ENCODE measurements around the gene GMEB2.
"Not testable (repeated sequence)": the region's sequence is repeated elsewhere in the genome, so short reads cannot be mapped to it uniquely, and the experiment has no call there.

GMEB2 gene

GRCh38 chr20:63611646-63612045 lies 15.3 kb downstream of the GMEB2 start:
- FAIRE-seq = no peak

DNA sequence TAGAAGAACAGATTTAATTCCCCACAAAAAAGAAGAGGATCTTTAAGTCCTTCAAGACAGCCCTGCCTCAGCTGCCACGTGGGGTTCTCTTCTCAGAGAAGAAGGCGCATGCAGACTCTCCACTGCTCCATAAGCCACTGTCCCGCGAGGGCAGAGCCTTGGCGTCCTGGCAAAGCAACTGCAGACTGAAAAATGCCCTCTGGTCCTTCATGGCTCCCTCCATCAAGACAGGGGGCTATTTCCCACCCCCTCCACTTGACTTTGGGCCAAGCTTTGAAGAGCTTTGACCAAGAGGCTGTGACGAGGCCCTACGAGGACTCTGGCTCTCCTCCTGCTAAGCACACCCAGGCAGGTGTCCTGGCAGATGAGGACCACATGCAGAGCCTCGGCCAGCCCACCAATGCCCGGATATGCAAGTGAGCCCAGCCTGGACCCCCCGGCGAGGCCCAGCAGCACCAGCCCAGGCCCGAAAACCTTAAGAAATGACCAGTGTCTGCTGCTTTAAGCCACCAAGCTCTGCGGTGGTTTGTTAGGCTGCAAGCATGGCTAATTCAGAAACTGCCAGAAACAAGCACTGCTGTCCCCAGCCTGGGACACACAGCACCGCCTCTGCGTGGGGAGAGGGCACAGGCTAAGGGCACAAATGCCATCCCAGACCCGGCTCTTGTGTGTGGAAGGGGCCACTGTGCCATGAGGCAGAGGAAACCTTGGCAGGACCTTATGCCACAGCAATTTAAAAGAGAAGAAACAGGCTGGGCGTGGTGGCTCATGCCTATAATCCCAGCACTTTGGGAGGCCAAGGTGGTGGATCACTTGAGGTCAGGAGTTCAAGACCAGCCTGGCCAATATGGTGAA lies 16.1 kb downstream of the GMEB2 start:
- FAIRE-seq = no peak

- no peak for FAIRE-seq
These were observed 20.2 kb downstream of the GMEB2 start for GRCh38 chr20:63606686-63607085.

- no peak for FAIRE-seq
These were observed 24.6 kb downstream of the GMEB2 start for GRCh38 chr20:63602321-63602720.

- FAIRE-seq = not testable (repeated sequence)
These were observed 25.2 kb downstream of the GMEB2 start for GRCh38 chr20:63601679-63602078.

- FAIRE-seq = no peak
These were observed 27.4 kb downstream of the GMEB2 start for GRCh38 chr20:63599396-63600050.

- no peak for FAIRE-seq
These were observed 28.2 kb downstream of the GMEB2 start for GRCh38 chr20:63598479-63599395.

DNA sequence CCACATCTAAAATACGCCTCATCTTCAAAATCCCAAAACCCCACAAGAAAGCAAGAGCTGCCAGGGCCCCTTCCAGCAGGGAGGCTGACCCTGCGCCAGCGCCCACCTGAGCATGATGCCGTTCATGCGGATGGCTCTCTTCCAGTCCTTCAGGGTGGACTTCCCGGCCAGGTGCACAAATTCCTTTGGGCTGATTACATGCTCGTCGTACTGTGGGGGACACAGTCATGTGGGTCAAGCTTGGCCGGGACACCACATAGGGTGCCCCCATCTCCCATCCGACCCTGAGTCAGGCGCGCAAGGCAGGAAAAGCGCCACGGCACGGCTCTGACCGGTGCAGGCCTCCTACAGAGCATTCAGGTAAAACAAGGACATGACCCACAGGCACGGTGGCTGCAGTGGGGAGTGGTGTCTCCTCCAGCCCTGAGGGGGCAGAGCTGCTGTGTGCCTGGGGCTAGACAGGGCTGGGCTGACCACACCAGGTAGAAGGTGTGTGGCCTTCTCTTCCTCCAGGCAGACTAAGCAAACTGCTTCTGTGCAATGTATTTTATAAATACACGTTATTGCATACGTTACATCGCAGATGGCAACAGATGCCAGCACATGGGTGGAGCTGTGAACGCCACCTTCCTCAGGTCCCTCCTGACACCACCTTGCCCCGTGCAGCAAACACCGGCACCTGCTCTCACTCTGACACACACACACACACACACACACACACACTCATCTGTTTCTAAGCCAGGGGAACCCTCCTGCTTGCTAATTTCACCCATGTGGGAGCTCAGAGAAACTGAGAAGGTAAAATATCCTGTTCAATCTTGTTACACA lies 29.0 kb downstream of the GMEB2 start:
- no peak for FAIRE-seq

GRCh38 chr20:63596423-63596822 lies 30.5 kb downstream of the GMEB2 start:
- FAIRE-seq = no peak

- no peak for FAIRE-seq
These were observed 31.3 kb downstream of the GMEB2 start for GRCh38 chr20:63595416-63596127.

GRCh38 chr20:63594043-63594561 lies 32.8 kb downstream of the GMEB2 start:
- FAIRE-seq = no peak

DNA sequence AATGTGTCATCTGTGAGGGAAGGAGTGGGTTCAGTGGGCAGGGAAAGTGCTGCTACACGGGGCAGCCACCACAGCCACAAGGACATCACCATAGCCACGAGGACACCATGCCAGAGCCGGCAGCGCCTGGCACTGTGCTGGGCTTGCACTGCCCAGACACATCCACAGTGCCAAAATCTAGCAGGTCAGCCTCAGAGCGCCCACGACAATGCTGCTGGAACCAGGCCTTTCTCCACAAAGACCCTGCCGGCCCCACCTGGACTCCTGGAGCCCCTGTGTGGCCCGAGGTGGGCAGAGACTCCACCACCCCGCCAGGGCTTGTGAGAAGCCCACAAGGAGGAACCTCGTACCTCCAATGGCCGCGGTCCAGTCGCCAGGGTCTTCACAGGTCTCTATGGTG lies 34.2 kb downstream of the GMEB2 start:
- FAIRE-seq = no peak

DNA sequence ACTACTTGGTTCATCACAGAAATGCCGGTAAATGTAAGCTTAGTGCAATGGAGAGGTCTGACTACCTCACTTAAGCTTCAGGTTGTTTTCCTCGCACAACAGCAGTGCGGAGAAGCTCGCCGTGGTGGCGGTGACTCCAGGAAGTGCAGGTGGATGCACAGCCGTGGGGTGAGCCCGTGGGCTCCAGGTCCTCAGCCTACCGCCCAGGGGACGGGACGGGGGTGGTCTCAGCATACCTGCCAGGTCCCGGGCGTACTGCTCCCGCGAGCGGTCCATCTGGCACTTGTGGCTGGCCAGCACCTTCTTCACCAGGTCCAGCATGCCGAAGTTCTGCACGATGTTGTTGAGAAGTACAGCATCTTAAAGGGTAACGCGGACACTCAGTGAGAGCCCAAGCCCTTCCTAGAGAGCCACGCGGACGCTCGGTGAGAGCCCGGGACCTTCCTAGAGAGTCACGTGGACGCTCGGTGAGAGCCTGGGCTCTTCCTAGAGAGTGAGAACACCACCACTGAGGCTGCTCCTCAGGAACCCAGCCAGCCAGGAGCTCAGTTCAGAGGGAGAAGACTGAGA lies 35.0 kb downstream of the GMEB2 start:
- no peak for FAIRE-seq

GRCh38 chr20:63591147-63591533 lies 35.8 kb downstream of the GMEB2 start:
- no peak for FAIRE-seq

DNA sequence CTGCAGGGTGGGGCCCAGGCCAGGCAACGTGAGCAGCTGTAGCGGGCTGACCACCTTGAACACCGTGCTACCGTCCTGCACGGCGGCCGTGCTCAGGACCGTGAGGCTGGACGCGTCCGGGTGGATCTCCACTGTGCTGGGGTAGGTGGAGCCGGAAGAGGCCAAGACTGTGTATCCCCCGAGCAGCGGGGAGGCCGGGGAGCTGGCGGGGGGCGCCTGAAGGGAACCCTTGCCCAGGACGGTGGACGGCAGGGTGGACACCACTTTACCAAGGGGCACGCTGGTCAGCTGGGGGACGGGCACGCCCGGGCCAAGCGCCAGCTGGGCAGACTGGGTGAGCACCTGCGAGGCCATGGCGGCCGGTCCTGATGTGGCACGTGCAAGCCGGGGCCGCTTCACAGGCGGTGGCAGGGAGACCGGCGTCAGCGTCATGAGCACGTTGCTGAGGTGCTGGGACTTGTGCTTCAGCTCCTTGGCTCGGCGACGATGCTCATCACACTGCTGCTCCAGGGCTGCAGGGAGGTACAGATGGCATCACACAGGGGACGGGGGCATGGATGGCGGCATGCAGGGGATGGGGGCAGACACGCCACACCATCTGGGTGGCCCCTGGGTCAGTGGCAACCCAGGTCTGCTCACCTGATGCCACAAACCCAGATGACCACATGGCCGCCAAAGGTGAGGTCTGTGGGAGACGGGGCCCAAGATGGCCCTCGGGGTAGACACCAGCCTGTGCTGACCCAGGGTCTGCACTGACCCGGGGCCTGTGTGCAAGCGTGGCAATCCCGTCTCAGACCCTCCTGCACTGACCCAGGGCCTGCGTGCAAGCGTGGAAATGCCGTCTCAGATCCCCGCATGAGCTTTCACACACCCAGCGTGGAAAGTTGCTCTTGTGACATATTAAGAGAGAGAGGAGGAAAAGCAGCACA lies 36.4 kb downstream of the GMEB2 start:
- no peak for FAIRE-seq

- no peak for FAIRE-seq
These were observed 37.4 kb downstream of the GMEB2 start for GRCh38 chr20:63589261-63590217.

- FAIRE-seq = no peak
These were observed 38.3 kb downstream of the GMEB2 start for GRCh38 chr20:63588641-63589041.

GRCh38 chr20:63587776-63588591 lies 38.9 kb downstream of the GMEB2 start:
- FAIRE-seq = no peak

All from endometrium (tissue), 2 donors.